Common myeloid progenitor, CD34-positive (primary cell): ENCODE data around the gene ZRSR2.

Experiments
- CTCF ChIA-PET: fragments of 350-600 bp; sonication (Branson Sonifier 250); formaldehyde crosslinking; loops from one replicate; lab custom pipeline; 2021; ENCODE audit warnings: antibody characterized with exemption; lab: Charles Lee
- POLR2A ChIA-PET: fragments of 350-600 bp; sonication (Branson Sonifier 250); formaldehyde crosslinking; loops from one replicate; lab custom pipeline; 2021; ENCODE audit warnings: antibody characterized with exemption; lab: Charles Lee
- DNase-seq, 3 donors: peaks; one replicate each; pipeline versions ENCODE4 v3.0.0 to v3.0.0-alpha.2; 2013
- H3K27ac ChIP-seq, 2 experiments: 1 replicate in 1 of 2; 2 replicates in 1 of 2; pipeline ENCODE4 v1.7.0; 2013; ENCODE audit warnings: inconsistent platforms in 2 of 2, low read length in 2 of 2, mild to moderate bottlenecking in 2 of 2, low read depth in 1 of 2, moderate library complexity in 1 of 2; ENCODE audit not compliant: severe bottlenecking in 2 of 2, insufficient read depth in 1 of 2, poor library complexity in 1 of 2
- H3K27me3 ChIP-seq, 5 experiments: replicated peaks in 2 of 5; 1 replicate in 3 of 5; 2 replicates in 2 of 5; pipeline versions ENCODE4 v1.6.1 to v1.7.0; 2013; ENCODE audit warnings: low read length in 4 of 5, mild to moderate bottlenecking in 2 of 5, moderate library complexity in 2 of 5, inconsistent platforms in 1 of 5; ENCODE audit not compliant: insufficient read depth in 5 of 5, control insufficient read depth in 4 of 5
- H3K36me3 ChIP-seq, 4 experiments: 1 replicate in 2 of 4; 2 replicates in 2 of 4; pipeline versions ENCODE4 v1.6.1 to v1.7.0; 2013; ENCODE audit warnings: low read length in 3 of 4, control low read depth in 1 of 4, mild to moderate bottlenecking in 1 of 4; ENCODE audit not compliant: control insufficient read depth in 4 of 4, insufficient read depth in 4 of 4
- H3K4me1 ChIP-seq, 4 experiments: 1 replicate in 3 of 4; 2 replicates in 1 of 4; pipeline versions ENCODE4 v1.6.1 to v1.7.1; 2013; ENCODE audit warnings: low read length in 3 of 4, mild to moderate bottlenecking in 3 of 4, control low read depth in 1 of 4, inconsistent platforms in 1 of 4, moderate library complexity in 1 of 4; ENCODE audit not compliant: control insufficient read depth in 4 of 4, insufficient read depth in 4 of 4; ENCODE audit errors: control extremely low read depth in 1 of 4
- H3K4me3 ChIP-seq, 7 experiments: 1 replicate in 4 of 7; 2 replicates in 3 of 7; pipeline versions ENCODE4 v1.5.1 to v1.7.0; 2013; ENCODE audit warnings: mild to moderate bottlenecking in 7 of 7, low read length in 6 of 7, moderate library complexity in 6 of 7, inconsistent platforms in 2 of 7, low read depth in 2 of 7, control low read depth in 1 of 7; ENCODE audit not compliant: insufficient read depth in 4 of 7, control insufficient read depth in 1 of 7; ENCODE audit errors: extremely low read depth in 1 of 7
- H3K9me3 ChIP-seq, 5 experiments: 1 replicate in 4 of 5; 2 replicates in 1 of 5; pipeline versions ENCODE4 v1.6.1 to v1.7.1; 2013; ENCODE audit warnings: low read length in 4 of 5, mild to moderate bottlenecking in 2 of 5, inconsistent platforms in 1 of 5, low read depth in 1 of 5, moderate library complexity in 1 of 5; ENCODE audit not compliant: control insufficient read depth in 4 of 5, insufficient read depth in 2 of 5; ENCODE audit errors: control extremely low read depth in 1 of 5
- WGBS: methylation state at CpG from one replicate; pipeline ENCODE4 v1.1.5; 2013; ENCODE audit not compliant: insufficient coverage; 5-methylcytosine and 5-hydroxymethylcytosine counted together

The ZRSR2 gene

DNA sequence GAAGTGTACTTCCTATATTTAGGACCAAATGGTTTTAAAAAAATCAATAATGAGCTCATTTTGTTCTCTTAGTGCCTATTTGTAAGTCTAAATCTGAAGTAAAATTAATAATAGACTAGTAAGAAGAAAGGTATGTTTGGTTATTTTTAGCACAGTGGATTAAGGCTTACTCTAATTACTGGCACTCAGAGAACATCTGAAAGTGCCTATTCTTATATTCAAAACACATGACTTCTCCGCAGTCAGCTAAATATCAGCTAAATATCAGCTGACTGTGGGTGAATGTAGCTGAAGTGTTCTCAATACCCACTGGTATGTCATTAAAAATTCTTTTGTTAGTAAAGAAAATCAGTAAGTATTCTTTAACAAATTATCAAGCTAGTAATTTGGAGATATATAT is 58.3 kb downstream of the ZRSR2 start:
- Histone ChIP-seq H3K9me3 (no peaks in the 10 kb centered on the region), H3K4me1 (peaks cover 0 to 4% (median 1%) of the 10 kb centered on the region in 4 experiments), H3K4me3 (no peak overlapping the region), H3K27me3 (peaks cover 0 to 37% (median 0%) of the 10 kb centered on the region in 5 experiments), H3K36me3 (peaks cover 2 to 18% (median 5%) of the 10 kb centered on the region in 4 experiments), H3K27ac (no peak overlapping the region)
- no peak for DNase-seq
- CTCF ChIA-PET, result interaction anchor here (0.9 kb wide), 1 partner anchor 125 kb away, joined by 3 read pairs; no protein-coding TSS in a partner anchor
- no CpG with 5 or more reads among the region's 1 CpG for WGBS
- POLR2A ChIA-PET, result interaction anchor here (0.6 kb wide), 1 partner anchor 9 kb away, joined by 5 read pairs; no protein-coding TSS in a partner anchor

DNA sequence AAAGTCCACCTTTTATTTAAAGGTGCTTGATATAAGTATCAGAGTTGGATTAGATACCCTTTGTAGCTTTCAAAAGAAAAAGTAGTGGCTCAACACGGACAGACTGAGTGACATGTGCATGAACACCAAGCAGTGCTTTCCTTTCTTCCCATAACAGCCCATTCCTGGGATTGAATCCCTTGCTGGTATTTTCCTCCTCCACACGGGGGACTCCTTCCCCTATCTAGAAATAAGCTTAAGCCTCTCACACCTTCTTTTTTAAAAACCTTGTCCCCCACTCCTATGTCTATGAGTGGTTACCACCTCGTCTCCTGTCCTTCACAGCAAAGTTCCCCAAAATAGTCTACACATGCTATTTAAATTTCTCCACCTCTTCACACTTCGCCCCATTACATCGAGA is 59.3 kb downstream of the ZRSR2 start:
- 67% methylated on average over 5 of the region's 5 CpGs for WGBS
- POLR2A ChIA-PET, result no interaction called here
- no peak overlapping the region for H3K4me3 ChIP-seq
- peaks cover 0 to 9% (median 7%) of the 10 kb centered on the region in 4 experiments for H3K4me1 ChIP-seq
- CTCF ChIA-PET, result no interaction called here
- H3K36me3 ChIP-seq, result peaks cover 0 to 13% (median 5%) of the 10 kb centered on the region in 4 experiments
- no peak overlapping the region for H3K27ac ChIP-seq
- DNase-seq, result no peak
- no peaks in the 10 kb centered on the region for H3K9me3 ChIP-seq
- H3K27me3 ChIP-seq, result peaks cover 0 to 44% (median 0%) of the 10 kb centered on the region in 5 experiments

DNA sequence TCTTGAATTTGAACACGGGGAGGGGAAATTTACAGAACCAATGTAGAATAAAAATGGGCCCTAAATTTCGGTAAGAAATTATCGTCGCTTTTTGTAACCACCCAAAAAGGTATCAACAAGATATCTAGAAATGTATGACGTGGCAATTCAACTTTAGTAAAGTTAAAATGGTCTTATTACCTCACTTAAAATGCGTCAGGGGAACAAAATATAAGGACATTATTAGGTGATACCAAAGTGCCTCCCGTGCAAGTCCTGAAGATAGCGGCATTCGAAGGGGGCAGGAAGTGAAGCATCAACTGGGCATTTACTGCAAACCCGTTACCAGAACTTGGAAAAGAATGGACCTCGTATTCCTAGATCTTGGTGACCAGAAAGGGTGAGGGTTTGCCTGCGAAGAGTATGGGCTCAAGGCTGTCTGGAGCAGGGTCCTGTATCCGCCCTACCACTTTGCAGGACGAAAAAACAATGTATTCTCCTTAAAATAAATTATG is 63.3 kb downstream of the ZRSR2 start:
- POLR2A ChIA-PET, result no interaction called here
- 31% methylated on average over 8 of the region's 14 CpGs for WGBS
- Histone ChIP-seq H3K9me3 (no peaks in the 10 kb centered on the region), H3K4me3 (peak overlapping the region in 6 of 7 experiments; percentile 59 to 81 (median 72)), H3K27me3 (peaks cover 0 to 35% (median 0%) of the 10 kb centered on the region in 5 experiments), H3K36me3 (peaks cover 0 to 5% (median 1%) of the 10 kb centered on the region in 4 experiments), H3K27ac (peak overlapping the region in 1 of 2 experiments; percentile 25), H3K4me1 (peaks cover 11 to 24% (median 19%) of the 10 kb centered on the region in 4 experiments)
- peak in 2 of 3 donors; percentile 4 for DNase-seq
- CTCF ChIA-PET, result no interaction called here

DNA sequence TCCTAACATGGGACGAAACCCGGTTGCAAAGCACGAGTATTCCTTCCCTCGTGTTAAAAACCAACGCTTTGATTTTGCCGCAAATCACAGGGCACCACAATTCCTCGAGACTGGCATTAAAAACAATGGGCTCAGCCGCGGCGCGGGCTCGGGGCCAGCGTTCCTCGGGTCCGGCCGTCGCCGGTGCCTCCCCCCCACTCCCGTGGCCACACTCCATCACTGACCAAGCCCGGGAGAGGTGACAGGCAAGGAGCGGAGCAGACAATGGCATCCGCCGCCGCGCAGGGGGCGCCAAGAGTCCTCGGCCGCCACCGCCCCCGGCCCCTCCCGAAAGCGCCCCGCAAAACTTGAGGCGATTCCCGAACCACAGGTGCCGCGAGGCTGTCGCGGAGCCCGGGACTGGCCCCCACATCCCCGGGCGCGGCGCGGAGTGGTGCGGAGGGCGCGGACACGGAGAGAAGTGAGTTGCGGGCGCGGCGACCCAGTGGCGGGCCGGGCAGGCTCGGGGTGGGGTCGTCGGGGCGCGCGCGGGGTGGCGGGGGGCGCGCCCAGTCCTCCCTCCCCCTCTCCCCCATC is 63.9 kb downstream of the ZRSR2 start:
- POLR2A ChIA-PET, result no interaction called here
- CTCF ChIA-PET, result no interaction called here
- Histone ChIP-seq H3K36me3 (peaks cover 0 to 5% (median under 1%) of the 10 kb centered on the region in 4 experiments), H3K4me1 (peaks cover 11 to 24% (median 19%) of the 10 kb centered on the region in 4 experiments), H3K27me3 (peaks cover 0 to 37% (median 0%) of the 10 kb centered on the region in 5 experiments), H3K27ac (peak overlapping the region in 1 of 2 experiments; percentile 25), H3K9me3 (no peaks in the 10 kb centered on the region), H3K4me3 (peak overlapping the region; percentile 59 to 81 (median 74))
- WGBS, result under 1% methylated on average over 44 of the region's 65 CpGs
- peak; percentile 22 to 51 (median 32) for DNase-seq

DNA sequence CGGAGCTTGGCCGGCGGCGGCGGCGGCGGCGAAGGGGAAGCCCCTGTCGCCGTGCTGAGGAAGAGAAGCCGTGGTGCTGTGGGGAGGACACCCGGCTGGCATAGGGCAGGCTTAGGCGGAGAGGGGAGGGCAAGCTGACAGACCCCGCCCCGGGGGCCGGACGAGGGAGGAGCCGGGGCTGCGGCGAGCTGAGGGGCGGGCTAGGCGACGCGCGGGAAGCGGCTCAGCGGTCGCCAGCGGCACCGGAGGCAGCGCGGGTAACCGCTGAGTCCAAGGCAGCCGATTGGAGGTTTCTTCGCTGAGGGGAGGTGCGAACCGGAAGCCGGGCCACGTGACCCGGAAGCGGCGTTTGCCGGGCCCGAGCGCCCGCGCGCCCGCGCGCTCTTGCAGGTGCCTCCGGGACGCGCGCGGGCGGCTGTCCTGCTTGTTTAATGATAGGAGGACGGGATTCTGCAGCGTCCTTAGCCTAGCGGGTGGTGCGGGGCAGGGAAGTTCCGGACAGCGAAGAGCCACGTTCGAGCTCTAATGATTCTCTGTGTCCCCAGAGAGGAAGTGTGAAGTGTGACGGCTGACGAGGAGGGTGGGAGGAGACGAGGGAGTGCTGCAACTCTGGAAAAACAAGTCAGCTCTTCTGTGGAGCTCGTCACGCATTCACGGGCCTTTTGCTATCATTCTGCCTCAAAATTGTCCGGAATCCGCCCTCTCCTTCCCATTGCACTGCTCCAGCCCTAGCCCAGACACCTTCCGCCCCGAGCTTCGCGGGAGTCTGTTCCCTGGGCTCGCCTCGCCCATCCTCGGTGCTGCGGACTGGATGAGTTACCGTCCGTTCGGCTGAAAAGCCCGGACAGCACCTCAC is 64.7 kb downstream of the ZRSR2 start, which contains the start of gene AP1S2:
Gene AP1S2 (minus strand): TSS at position 102 of the 856 bp plus-strand sequence. CDS start 2,289 bp downstream, outside the sequence.
- peak within 1 kb of the TSS; percentile 76 to 85 for H3K27ac ChIP-seq
- peaks cover 11 to 24% (median 19%) of the 10 kb centered on the region in 4 experiments for H3K4me1 ChIP-seq
- peak; percentile 92 to 99 (median 99) for DNase-seq
- peaks cover 0 to 5% (median 0%) of the 10 kb centered on the region in 4 experiments for H3K36me3 ChIP-seq
- ChIA-PET CTCF (interaction anchor here (1.7 kb wide), 1 partner anchor 34 kb away, joined by 3 read pairs; no protein-coding TSS in a partner anchor), POLR2A (no interaction called here)
- peaks cover 0 to 35% (median 0%) of the 10 kb centered on the region in 5 experiments for H3K27me3 ChIP-seq
- peak within 1 kb of the TSS; percentile 70 to 84 (median 74) for H3K4me3 ChIP-seq
- H3K9me3 ChIP-seq, result no peaks in the 10 kb centered on the region
- WGBS, result under 1% methylated on average over 76 of the region's 85 CpGs

DNA sequence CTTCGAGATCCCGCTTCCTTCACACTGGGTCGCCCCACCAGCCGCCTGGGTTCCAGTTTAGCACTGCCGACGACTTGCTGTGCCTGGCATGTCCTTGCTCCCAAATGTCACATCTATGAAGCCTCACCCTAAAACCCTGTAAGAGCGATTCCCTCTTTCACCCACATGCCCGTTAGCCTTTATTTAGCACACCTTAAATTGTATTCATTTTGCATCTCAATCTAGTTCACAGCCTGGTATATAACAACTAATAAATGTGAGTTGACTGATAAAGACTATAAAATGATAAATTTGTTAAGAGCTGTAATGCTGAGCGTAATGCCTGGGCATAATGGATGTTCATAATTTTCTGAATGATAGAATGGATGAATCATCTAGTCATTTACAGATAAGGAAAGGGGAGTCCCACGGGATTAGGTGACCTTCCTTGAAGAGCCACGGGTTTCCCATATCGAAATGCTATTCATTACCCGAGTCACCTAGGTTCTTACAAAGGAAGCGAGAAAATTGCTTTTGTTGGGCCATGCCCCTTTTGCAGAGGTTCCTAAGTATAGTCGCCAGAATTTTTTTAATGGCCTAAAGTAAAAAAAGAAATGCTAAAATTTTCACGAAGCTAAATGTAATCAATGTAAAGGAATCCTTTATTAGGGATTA is 65.4 kb downstream of the ZRSR2 start:
- no peaks in the 10 kb centered on the region for H3K9me3 ChIP-seq
- ChIA-PET CTCF (interaction anchor here (1.7 kb wide), 1 partner anchor 35 kb away, joined by 3 read pairs; no protein-coding TSS in a partner anchor), POLR2A (no interaction called here)
- H3K27me3 ChIP-seq, result peaks cover 0 to 27% (median 0%) of the 10 kb centered on the region in 5 experiments
- H3K4me1 ChIP-seq, result peaks cover 11 to 24% (median 19%) of the 10 kb centered on the region in 4 experiments
- DNase-seq, result peak in 1 of 3 donors; percentile 55
- 9% methylated on average over 12 of the region's 16 CpGs for WGBS
- peak overlapping the region; percentile 76 to 85 for H3K27ac ChIP-seq
- H3K36me3 ChIP-seq, result peaks cover 0 to 3% (median 0%) of the 10 kb centered on the region in 4 experiments
- peak overlapping the region; percentile 29 to 84 (median 71) for H3K4me3 ChIP-seq
